Measurements from ENCODE around the gene TMEM175. TPM values are rescaled to one million over a fixed set of nuclear protein-coding genes. Genes with fewer than 3 reads are reported as not detected.
A peak's percentile ranks its signal among the peaks of the same experiment; 100 is the strongest.

The TMEM175 gene
- total and polyA plus RNA-seq, 2 of the 13 experiments (the other 11 are each of a cell fraction or from before 2014, with no cell fraction given) = 5.1 to 9.9 TPM

DNA sequence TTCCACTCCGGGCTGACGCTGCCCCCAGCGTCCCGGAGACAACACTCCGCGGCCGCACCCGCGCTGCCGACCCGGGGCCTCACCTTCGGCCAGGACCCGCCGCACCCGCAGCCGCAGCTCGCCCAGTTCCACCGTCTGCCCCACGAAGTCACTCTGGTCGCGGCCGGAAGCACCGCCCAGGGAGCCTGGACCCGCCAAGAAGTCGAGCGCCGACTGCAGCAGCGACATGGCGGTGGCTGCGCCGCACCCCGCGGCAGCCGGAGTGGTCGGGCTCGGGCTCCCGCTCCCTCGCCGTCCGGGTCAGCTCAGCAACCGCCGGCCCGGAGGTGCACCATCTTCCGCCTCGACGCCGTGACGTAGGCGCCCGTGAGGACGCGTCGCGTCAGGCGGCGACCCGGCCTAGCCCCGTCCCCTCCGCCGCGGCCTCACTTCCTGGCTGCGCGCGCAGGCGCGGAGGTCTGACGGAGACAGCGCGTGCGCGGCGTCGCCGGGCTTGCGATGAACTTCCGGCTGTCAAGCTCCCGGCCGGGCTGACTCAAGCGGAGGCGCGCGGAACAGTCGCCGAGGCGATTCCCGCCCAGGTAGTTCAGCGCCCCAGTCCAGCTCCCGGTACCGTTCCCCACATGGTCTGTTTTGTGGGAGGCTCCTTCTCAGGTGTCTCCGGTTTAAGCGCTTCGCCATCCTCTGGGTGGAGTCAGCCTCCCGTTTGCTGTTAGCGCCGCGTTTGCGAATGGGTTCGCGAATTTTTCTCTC, at the start of gene TMEM175, which contains the start of gene GAK (continued):
- TF ChIP-seq AGO1 (IDR thresholded peaks at IDR 0.05; ENCODE audit: low read depth, low read length, poor library complexity, severe bottlenecking) (no peak), STAT5B (CRISPR knock-in tag; IDR thresholded peaks at IDR 0.05) (no peak), KLF11 (CRISPR knock-in tag; IDR thresholded peaks at IDR 0.05) (no peak), TCF12 (IDR thresholded peaks at IDR 0.05) (no peak), TCF12 (CRISPR knock-in tag; IDR thresholded peaks at IDR 0.05) (no peak), BRCA1 (CRISPR knock-in tag; IDR thresholded peaks at IDR 0.05) (no peak), ZNF614 (CRISPR knock-in tag; IDR thresholded peaks at IDR 0.05; ENCODE audit: borderline replicate concordance) (peak; percentile 76; the same call in 1 of the 2 replicates), KLF12 (CRISPR knock-in tag; IDR thresholded peaks at IDR 0.05; ENCODE audit: borderline replicate concordance) (no peak), MIER2 (CRISPR knock-in tag; IDR thresholded peaks at IDR 0.05) (no peak), PPARG (CRISPR knock-in tag; conservative IDR thresholded peaks at IDR 0.05) (0 out of 2 replicates have a peak, but pooled peaks have one; percentile 31), ZSCAN20 (CRISPR knock-in tag; IDR thresholded peaks at IDR 0.05; ENCODE audit: borderline replicate concordance) (no peak), RAD21 (CRISPR knock-in tag; IDR thresholded peaks at IDR 0.05) (0 out of 2 replicates have a peak, but pooled peaks have one; percentile 26), HNF4A (CRISPR knock-in tag; IDR thresholded peaks at IDR 0.05) (no peak), NCOA2 (CRISPR knock-in tag; IDR thresholded peaks at IDR 0.05) (no peak; the same call in 1 of the 2 replicates), SMARCC2 (IDR thresholded peaks at IDR 0.05) (no peak), RAD51 (IDR thresholded peaks at IDR 0.05; ENCODE audit: borderline replicate concordance) (no peak), ZNF264 (CRISPR knock-in tag; IDR thresholded peaks at IDR 0.05) (no peak), SRSF9 (IDR thresholded peaks at IDR 0.05; ENCODE audit: borderline replicate concordance, insufficient read depth, low read depth, low read length, poor library complexity, severe bottlenecking) (no peak), HMGA1 (CRISPR knock-in tag; conservative IDR thresholded peaks at IDR 0.05) (no peak), ATF7-NPFF (CRISPR knock-in tag; IDR thresholded peaks at IDR 0.05; ENCODE audit: low read depth) (peak; percentile 78), JUN (CRISPR knock-in tag; IDR thresholded peaks at IDR 0.05) (no peak), CC2D1A (CRISPR knock-in tag; IDR thresholded peaks at IDR 0.05) (0 out of 2 replicates have a peak, but pooled peaks have one; percentile 24), REXO4 (CRISPR knock-in tag; IDR thresholded peaks at IDR 0.05; ENCODE audit: borderline replicate concordance) (no peak), MBD4 (IDR thresholded peaks at IDR 0.05; ENCODE audit: borderline replicate concordance, low read length) (no peak), ZNF10 (CRISPR knock-in tag; IDR thresholded peaks at IDR 0.05; ENCODE audit: borderline replicate concordance, low read depth) (no peak), RFX3 (CRISPR knock-in tag; IDR thresholded peaks at IDR 0.05) (no peak), ZNF670 (CRISPR knock-in tag; IDR thresholded peaks at IDR 0.05; ENCODE audit: borderline replicate concordance) (no peak; the same call in 1 of the 2 replicates), ZNF841 (CRISPR knock-in tag; IDR thresholded peaks at IDR 0.05; ENCODE audit: borderline replicate concordance) (no peak)
- TF ChIP-seq, protein P1, sequence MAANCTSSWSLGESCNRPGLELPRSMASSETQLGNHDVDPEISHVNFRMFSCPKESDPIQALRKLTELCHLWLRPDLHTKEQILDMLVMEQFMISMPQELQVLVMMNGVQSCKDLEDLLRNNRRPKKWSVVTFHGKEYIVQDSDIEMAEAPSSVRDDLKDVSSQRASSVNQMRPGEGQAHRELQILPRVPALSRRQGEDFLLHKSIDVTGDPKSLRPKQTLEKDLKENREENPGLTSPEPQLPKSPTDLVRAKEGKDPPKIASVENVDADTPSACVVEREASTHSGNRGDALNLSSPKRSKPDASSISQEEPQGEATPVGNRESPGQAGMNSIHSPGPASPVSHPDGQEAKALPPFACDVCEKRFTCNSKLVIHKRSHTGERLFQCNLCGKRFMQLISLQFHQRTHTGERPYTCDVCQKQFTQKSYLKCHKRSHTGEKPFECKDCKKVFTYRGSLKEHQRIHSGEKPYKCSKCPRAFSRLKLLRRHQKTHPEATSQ (CRISPR knock-in tag; IDR thresholded peaks at IDR 0.05; ENCODE audit: borderline replicate concordance) = 0 out of 2 replicates have a peak, but pooled peaks have one; percentile 86
- TF ChIP-seq, protein P2, sequence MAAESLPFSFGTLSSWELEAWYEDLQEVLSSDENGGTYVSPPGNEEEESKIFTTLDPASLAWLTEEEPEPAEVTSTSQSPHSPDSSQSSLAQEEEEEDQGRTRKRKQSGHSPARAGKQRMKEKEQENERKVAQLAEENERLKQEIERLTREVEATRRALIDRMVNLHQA (CRISPR knock-in tag; IDR thresholded peaks at IDR 0.05) = no peak
- TF ChIP-seq, protein P3, sequence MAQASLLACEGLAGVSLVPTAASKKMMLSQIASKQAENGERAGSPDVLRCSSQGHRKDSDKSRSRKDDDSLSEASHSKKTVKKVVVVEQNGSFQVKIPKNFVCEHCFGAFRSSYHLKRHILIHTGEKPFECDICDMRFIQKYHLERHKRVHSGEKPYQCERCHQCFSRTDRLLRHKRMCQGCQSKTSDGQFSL (CRISPR knock-in tag; IDR thresholded peaks at IDR 0.05) = no peak

Data from HepG2 (cell line).